ENCODE measurements around the gene NR1H3.

The NR1H3 gene

GRCh38 chr11:47261291-47261800, 3.5 kb downstream of the NR1H3 start:
- no peak overlapping the region for H3K4me3 ChIP-seq (ENCODE audit: low read depth, low read length)
- no peak overlapping the region for H3K27ac ChIP-seq
- H3K27me3 ChIP-seq (replicated peaks) = no peaks in the 10 kb centered on the region
- TF ChIP-seq CTCF (IDR thresholded peaks at IDR 0.05; ENCODE audit: low read depth, low read length, missing control alignments) = no peak
- no peak for DNase-seq
- H3K36me3 ChIP-seq (replicated peaks) = no peaks in the 10 kb centered on the region
- in situ Hi-C loops (cut with HindIII; ENCODE audit: low pct_ligation_motif_present, low sequenced_read_pairs) = no loop called here

- TF ChIP-seq CTCF (IDR thresholded peaks at IDR 0.05; ENCODE audit: low read depth, low read length, missing control alignments) = no peak
- Histone ChIP-seq H3K4me3 (ENCODE audit: low read depth, low read length) (no peak overlapping the region), H3K36me3 (replicated peaks) (no peaks in the 10 kb centered on the region), H3K27ac (no peak overlapping the region), H3K27me3 (replicated peaks) (no peaks in the 10 kb centered on the region)
- in situ Hi-C loops (cut with HindIII; ENCODE audit: low pct_ligation_motif_present, low sequenced_read_pairs) = no loop called here
- DNase-seq = no peak
These were observed 6.3 kb downstream of the NR1H3 start for GRCh38 chr11:47264119-47264518.

DNA sequence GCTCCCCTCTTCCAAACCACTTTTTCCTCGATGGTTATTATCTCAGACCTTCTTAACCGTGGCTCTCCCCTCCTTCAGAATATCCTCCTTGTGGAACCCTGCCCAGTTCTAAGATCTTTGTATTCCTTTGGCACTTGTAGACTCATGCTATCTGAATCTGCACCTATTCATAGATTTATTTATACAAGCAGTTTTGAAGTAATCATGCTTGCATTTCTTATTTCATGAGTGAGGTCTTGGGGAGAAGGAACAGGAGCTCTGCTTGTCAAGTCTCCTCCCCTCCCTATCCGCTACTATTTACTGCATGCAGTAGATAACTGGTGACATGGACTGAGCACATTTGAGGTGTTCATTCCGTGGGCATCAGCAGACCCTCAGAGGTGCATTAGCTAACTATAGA, 6.7 kb downstream of the NR1H3 start:
- TF ChIP-seq CTCF (IDR thresholded peaks at IDR 0.05; ENCODE audit: low read depth, low read length, missing control alignments) = no peak
- in situ Hi-C loops (cut with HindIII; ENCODE audit: low pct_ligation_motif_present, low sequenced_read_pairs) = no loop called here
- no peak overlapping the region for H3K4me3 ChIP-seq (ENCODE audit: low read depth, low read length)
- no peaks in the 10 kb centered on the region for H3K36me3 ChIP-seq (replicated peaks)
- no peak for DNase-seq
- H3K27me3 ChIP-seq (replicated peaks) = no peaks in the 10 kb centered on the region
- H3K27ac ChIP-seq = peak overlapping the region; percentile 8

DNA sequence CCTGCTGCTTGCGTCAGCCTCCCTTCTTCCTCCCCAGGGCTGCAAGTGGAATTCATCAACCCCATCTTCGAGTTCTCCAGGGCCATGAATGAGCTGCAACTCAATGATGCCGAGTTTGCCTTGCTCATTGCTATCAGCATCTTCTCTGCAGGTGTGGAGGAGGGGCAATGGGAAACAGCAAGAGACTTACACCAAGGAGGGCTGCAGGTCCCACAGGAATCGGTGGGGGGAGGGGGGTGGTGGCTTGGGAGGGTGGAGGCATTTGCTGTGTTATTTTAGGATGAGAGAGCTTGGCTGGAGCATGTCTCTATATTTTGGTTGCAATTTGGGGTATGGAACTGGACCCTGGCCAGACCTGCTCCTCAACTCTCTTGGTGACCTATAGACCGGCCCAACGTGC, 10.1 kb downstream of the NR1H3 start:
- no peak overlapping the region for H3K27ac ChIP-seq
- TF ChIP-seq CTCF (IDR thresholded peaks at IDR 0.05; ENCODE audit: low read depth, low read length, missing control alignments) = no peak
- no peak for DNase-seq
- in situ Hi-C loops (cut with HindIII; ENCODE audit: low pct_ligation_motif_present, low sequenced_read_pairs) = no loop called here
- no peak overlapping the region for H3K4me3 ChIP-seq (ENCODE audit: low read depth, low read length)
- H3K36me3 ChIP-seq (replicated peaks) = no peaks in the 10 kb centered on the region
- no peaks in the 10 kb centered on the region for H3K27me3 ChIP-seq (replicated peaks)

DNA sequence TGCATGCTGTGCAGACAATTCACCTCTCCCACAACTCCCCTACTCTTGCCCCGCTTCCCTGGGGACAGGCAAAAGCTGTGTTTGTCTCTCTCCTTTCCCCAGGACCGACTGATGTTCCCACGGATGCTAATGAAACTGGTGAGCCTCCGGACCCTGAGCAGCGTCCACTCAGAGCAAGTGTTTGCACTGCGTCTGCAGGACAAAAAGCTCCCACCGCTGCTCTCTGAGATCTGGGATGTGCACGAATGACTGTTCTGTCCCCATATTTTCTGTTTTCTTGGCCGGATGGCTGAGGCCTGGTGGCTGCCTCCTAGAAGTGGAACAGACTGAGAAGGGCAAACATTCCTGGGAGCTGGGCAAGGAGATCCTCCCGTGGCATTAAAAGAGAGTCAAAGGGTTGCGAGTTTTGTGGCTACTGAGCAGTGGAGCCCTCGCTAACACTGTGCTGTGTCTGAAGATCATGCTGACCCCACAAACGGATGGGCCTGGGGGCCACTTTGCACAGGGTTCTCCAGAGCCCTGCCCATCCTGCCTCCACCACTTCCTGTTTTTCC, 10.7 kb downstream of the NR1H3 start:
- H3K27me3 ChIP-seq (replicated peaks) = no peaks in the 10 kb centered on the region
- peak overlapping the region; percentile 86 for H3K27ac ChIP-seq
- in situ Hi-C loops (cut with HindIII; ENCODE audit: low pct_ligation_motif_present, low sequenced_read_pairs) = no loop called here
- DNase-seq = no peak
- no peaks in the 10 kb centered on the region for H3K36me3 ChIP-seq (replicated peaks)
- TF ChIP-seq CTCF (IDR thresholded peaks at IDR 0.05; ENCODE audit: low read depth, low read length, missing control alignments) = no peak
- no peak overlapping the region for H3K4me3 ChIP-seq (ENCODE audit: low read depth, low read length)

All from brain microvascular endothelial cell (primary cell).